ENCODE results near the gene OR12D1.
"Not testable (repeated sequence)": the region's sequence is repeated elsewhere in the genome, so short reads cannot be mapped to it uniquely, and the experiment has no call there.

The OR12D1 gene

GRCh38 chr6:29414588-29414987 is at the start of gene OR12D1:
Gene OR12D1 (plus strand): TSS chr6:29414928.
- no peak for DNase-seq

GRCh38 chr6:29368765-29369164 is 46.0 kb upstream of the OR12D1 start, which contains the start of gene OR5V1:
Gene OR5V1 (minus strand): TSS chr6:29368865. CDS start chr6:29356195, 12,670 bp downstream.
- no peak for DNase-seq

- no peak for DNase-seq
These were observed 39.5 kb upstream of the OR12D1 start, which contains the start of gene OR12D3 for GRCh38 chr6:29375191-29375590. Gene OR12D3 (minus strand): TSS chr6:29375291. CDS start chr6:29375287, 4 bp downstream.

DNA sequence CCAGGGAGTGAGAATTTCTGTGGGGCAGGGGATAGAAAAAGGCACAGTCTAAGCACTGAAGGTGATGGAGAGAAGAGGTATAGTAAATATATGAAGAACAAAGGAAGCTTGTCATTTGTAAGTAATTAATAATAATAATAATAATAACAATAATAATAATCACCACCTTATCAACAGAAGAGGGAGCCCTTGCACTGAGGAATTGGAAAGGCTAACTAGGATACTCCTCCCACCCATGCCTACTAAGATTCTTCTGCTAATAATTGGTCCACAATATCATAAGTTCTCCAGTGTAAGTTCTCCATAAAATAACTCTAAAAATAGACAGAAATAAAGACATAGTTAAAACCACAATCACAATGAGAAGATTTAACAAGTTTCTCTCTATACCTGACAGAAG is 38.7 kb upstream of the OR12D1 start:
- DNase-seq = no peak

DNA sequence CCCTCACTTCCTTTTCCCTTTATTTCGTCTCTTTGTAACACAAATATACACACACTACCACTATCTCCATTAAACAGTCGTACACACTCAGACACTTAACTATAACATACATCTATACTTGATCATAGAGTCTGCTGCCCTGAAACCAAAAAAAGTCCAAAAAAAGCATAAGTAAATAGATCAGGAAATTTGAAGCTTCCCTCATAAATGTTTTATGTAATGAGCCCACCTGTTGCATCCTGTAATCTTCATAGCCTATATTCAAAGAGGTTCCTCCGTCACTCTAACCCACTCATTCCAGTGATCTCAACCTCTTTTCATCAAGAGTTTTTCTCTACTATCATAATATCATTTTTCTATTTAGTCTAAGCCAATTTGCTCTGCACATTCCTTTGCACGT is 26.2 kb upstream of the OR12D1 start:
- no peak for DNase-seq

DNA sequence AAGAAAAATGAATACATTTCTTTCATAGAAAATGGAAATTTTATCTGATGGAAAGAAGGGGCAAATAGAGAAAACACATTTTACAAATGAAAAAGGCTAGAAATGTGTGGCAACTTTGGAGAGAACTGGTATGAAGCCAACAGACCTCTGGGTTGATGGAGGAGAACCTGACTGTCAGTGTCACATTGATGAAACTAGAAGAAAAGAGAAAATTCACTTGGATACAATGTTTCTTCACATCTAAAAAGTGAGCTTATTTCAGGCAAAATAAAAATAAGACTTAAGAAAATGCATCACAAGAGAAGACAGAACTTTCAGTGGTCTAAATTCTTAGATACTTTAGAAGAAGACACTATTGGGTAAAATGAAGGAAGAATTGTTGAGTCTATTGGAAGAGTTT is 19.4 kb upstream of the OR12D1 start, which contains the start of gene OR12D2:
TSS of gene OR12D2 (plus strand) at position 301 of the 400 bp plus-strand sequence. CDS start 1,069 bp downstream, outside the sequence.
- DNase-seq = no peak

GRCh38 chr6:29399525-29399924 is 15.2 kb upstream of the OR12D1 start:
- DNase-seq = no peak

- DNase-seq = no peak
These were observed 10.9 kb upstream of the OR12D1 start for GRCh38 chr6:29403801-29404200.

GRCh38 chr6:29419516-29419915 is 4.8 kb downstream of the OR12D1 start:
- DNase-seq = no peak

GRCh38 chr6:29424168-29424567 is 9.4 kb downstream of the OR12D1 start:
- DNase-seq = no peak

DNA sequence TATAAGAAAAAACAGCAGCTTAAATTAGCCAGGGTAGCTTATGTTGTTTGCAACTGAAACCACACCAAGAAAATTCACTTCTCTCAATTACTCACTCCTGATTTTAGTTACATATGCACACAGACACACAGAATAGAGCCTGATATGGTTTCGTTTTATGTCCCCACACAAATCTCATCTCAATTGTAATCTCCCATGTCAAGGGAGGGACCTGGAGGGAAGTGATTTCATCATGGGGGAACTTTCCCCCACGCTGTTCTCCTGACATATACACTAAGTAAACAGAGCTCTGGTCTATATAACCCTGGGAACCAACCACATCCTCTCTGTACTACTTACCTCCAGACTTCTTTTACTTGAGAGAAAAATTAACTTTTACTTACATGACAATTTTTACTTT is 9.8 kb downstream of the OR12D1 start:
- no peak for DNase-seq

- no peak for DNase-seq
These were observed 10.3 kb downstream of the OR12D1 start for GRCh38 chr6:29425075-29425474.

- DNase-seq = no peak
These were observed 11.9 kb downstream of the OR12D1 start for GRCh38 chr6:29426654-29427053.

GRCh38 chr6:29436730-29437129 is 22.0 kb downstream of the OR12D1 start:
- not testable (repeated sequence) for DNase-seq

- DNase-seq = no peak
These were observed 24.3 kb downstream of the OR12D1 start, which contains the start of gene OR10C1 for GRCh38 chr6:29439006-29439405. Gene OR10C1 (plus strand): TSS chr6:29439306. CDS start chr6:29440016, 710 bp downstream.

DNA sequence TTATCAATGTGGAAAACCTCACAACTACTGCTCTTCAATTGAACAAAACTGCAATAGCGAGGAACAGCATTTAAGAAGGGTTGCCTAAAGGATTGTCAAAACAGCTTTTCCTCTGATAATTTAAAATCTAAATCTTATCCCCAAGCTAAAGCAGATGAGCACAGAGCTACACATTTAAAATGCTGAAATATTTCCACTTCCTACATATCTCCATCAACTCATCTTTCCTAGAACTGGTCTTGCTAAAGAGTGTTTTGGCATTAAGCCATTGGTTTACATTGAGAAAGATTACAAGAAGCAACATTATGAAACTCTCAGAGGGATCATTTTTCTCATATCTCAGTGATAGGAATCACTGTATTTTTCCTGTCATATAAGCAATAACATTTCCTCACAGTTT is 28.0 kb downstream of the OR12D1 start:
- no peak for DNase-seq

- not testable (repeated sequence) for DNase-seq
These were observed 29.3 kb downstream of the OR12D1 start for GRCh38 chr6:29444031-29444430.

GRCh38 chr6:29447670-29448069 is 32.9 kb downstream of the OR12D1 start:
- DNase-seq = no peak

DNA sequence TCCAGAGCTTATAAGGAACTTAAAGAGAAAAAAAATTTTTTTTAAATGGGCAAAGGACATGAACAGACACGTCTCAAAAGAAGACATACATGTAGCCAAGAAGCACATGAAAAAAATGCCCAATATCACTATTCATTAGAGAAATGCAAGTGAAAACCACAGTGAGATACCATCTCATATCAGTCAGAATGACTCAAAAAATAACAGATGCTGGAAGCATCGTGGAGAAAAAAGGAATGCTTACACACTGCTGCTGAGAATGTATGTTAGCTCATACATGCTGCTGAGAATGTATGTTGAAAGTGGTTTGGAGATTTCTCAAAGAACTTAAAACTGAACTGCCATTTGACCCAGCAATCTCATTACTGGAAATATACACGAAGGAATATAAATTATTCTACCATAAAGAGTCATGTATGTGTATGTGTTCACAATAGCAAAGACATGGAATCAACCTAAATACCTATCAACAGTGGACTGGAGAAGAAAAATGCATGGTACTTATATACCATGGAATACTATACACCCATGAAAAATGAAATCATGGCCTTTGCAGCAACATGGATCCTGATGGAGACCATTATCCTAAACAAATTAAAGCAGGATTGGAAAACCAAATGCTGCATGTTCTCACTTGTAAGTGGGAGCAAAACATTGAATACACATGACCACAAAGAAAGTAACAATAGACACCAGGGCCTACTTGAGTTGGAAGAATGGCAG is 36.9 kb downstream of the OR12D1 start:
- DNase-seq = no peak

- DNase-seq = no peak
These were observed 42.2 kb downstream of the OR12D1 start, which contains the start of the genes OR11A1 and OR2H1 for GRCh38 chr6:29456971-29457370. Gene OR11A1 (minus strand): TSS chr6:29457071. CDS start chr6:29427641, 29,430 bp downstream. Gene OR2H1 (plus strand): TSS chr6:29457155. CDS start chr6:29461770, 4,615 bp downstream.

- no peak for DNase-seq
These were observed 46.5 kb downstream of the OR12D1 start for GRCh38 chr6:29461021-29461814.

- no peak for DNase-seq
These were observed 47.3 kb downstream of the OR12D1 start for GRCh38 chr6:29462022-29462421.

- DNase-seq = no peak
These were observed 50.6 kb downstream of the OR12D1 start for GRCh38 chr6:29465279-29465678.

GRCh38 chr6:29465801-29466200 is 51.1 kb downstream of the OR12D1 start:
- no peak for DNase-seq

All from NK-92 treated with Interleukin-12 subunit alpha and Interleukin-12 subunit beta, amount 100 ng/mL, for 24 hours (cell line).